H9 (cell line): ENCODE measurements around the gene PIK3C2A. TPM values are rescaled to one million over a fixed set of nuclear protein-coding genes. Genes with fewer than 3 reads are reported as not detected.
"Not testable (repeated sequence)": the region's sequence is repeated elsewhere in the genome, so short reads cannot be mapped to it uniquely, and the experiment has no call there.

Experiments used
- DNase-seq: peaks from one replicate; pipeline ENCODE4 v3.0.0-alpha.2; 2017
- H2AFZ ChIP-seq: one replicate; pipeline ENCODE4 v1.6.1; 2013; ENCODE audit warnings: mild to moderate bottlenecking, low read length, control low read depth, moderate library complexity
- H2AK5ac ChIP-seq: 2 replicates; pipeline ENCODE4 v1.6.1; 2013; ENCODE audit warnings: low read length, control low read depth, mixed read lengths; ENCODE audit not compliant: insufficient read length
- H2BK120ac ChIP-seq: one replicate; pipeline ENCODE4 v1.6.1; 2013; ENCODE audit warnings: low read depth, mild to moderate bottlenecking, low read length, control low read depth, inconsistent platforms; ENCODE audit not compliant: poor library complexity, severe bottlenecking
- H2BK12ac ChIP-seq: 2 replicates; pipeline ENCODE4 v1.6.1; 2013; ENCODE audit warnings: low read length, control low read depth, mixed read lengths, low read depth; ENCODE audit not compliant: insufficient read length
- H2BK15ac ChIP-seq: 2 replicates; pipeline ENCODE4 v1.6.1; 2013; ENCODE audit warnings: low read depth, low read length, control low read depth
- H2BK20ac ChIP-seq: one replicate; pipeline ENCODE4 v1.6.1; 2013; ENCODE audit warnings: low read depth, mild to moderate bottlenecking, low read length, control low read depth, inconsistent platforms; ENCODE audit not compliant: poor library complexity, severe bottlenecking
- H2BK5ac ChIP-seq: 2 replicates; pipeline ENCODE4 v1.6.1; 2013; ENCODE audit warnings: low read length, control low read depth, mixed read lengths; ENCODE audit not compliant: insufficient read length
- H3K14ac ChIP-seq: 2 replicates; pipeline ENCODE4 v1.6.1; 2013; ENCODE audit warnings: low read length, control low read depth; ENCODE audit not compliant: insufficient read depth
- H3K18ac ChIP-seq: 2 replicates; pipeline ENCODE4 v1.6.1; 2013; ENCODE audit warnings: low read depth, mild to moderate bottlenecking, mixed read lengths, low read length, control low read depth; ENCODE audit not compliant: insufficient read length
- H3K23ac ChIP-seq: 2 replicates; pipeline ENCODE4 v1.6.1; 2013; ENCODE audit warnings: low read length, control low read depth, mixed read lengths, low read depth; ENCODE audit not compliant: insufficient read length
- H3K23me2 ChIP-seq: 2 replicates; pipeline ENCODE4 v1.6.1; 2013; ENCODE audit warnings: low read depth, mild to moderate bottlenecking, mixed read lengths, low read length, control low read depth; ENCODE audit not compliant: insufficient read length, poor library complexity, severe bottlenecking
- H3K27ac ChIP-seq: 2 replicates; pipeline ENCODE4 v1.5.1; 2013; ENCODE audit warnings: low read length, control low read depth, mixed read lengths, low read depth; ENCODE audit not compliant: insufficient read length
- H3K27me3 ChIP-seq: 2 replicates; pipeline ENCODE4 v1.6.1; 2013; ENCODE audit warnings: low read length, control low read depth, inconsistent platforms; ENCODE audit not compliant: insufficient read depth
- H3K4ac ChIP-seq: 2 replicates; pipeline ENCODE4 v1.6.1; 2013; ENCODE audit warnings: low read depth, mild to moderate bottlenecking, control low read depth, inconsistent platforms, low read length, moderate library complexity
- H3K4me1 ChIP-seq: 2 replicates; pipeline ENCODE4 v1.6.1; 2013; ENCODE audit warnings: low read length, control low read depth, inconsistent platforms; ENCODE audit not compliant: insufficient read depth
- H3K4me2 ChIP-seq: 2 replicates; pipeline ENCODE4 v1.6.1; 2013; ENCODE audit warnings: low read length, control low read depth, mixed read lengths; ENCODE audit not compliant: insufficient read length, insufficient read depth
- H3K56ac ChIP-seq: 2 replicates; pipeline ENCODE4 v1.6.1; 2013; ENCODE audit warnings: low read depth, mild to moderate bottlenecking, mixed read lengths, low read length, control low read depth; ENCODE audit not compliant: insufficient read length
- H3K79me1 ChIP-seq: 2 replicates; pipeline ENCODE4 v1.6.1; 2013; ENCODE audit warnings: low read depth, mild to moderate bottlenecking, moderate library complexity, low read length, control low read depth, inconsistent platforms; ENCODE audit not compliant: insufficient read depth, poor library complexity, severe bottlenecking
- H3K79me2 ChIP-seq: 2 replicates; pipeline ENCODE4 v1.6.1; 2013; ENCODE audit warnings: low read length, control low read depth, inconsistent platforms; ENCODE audit not compliant: insufficient read depth
- H3K9ac ChIP-seq: 2 replicates; pipeline ENCODE4 v1.6.1; 2013; ENCODE audit warnings: low read length, control low read depth, mixed read lengths; ENCODE audit not compliant: insufficient read length; ENCODE audit errors: extremely low read depth
- H3K9me3 ChIP-seq: one replicate; pipeline ENCODE4 v1.6.1; 2013; ENCODE audit warnings: low read depth, low read length, inconsistent platforms; ENCODE audit not compliant: control insufficient read depth
- H3T11ph ChIP-seq: one replicate; pipeline ENCODE4 v1.6.1; 2013; ENCODE audit warnings: mild to moderate bottlenecking, low read length, control low read depth, inconsistent platforms
- H4K20me1 ChIP-seq: one replicate; pipeline ENCODE4 v1.6.1; 2013; ENCODE audit not compliant: control insufficient read depth, insufficient read length, insufficient read depth
- H4K5ac ChIP-seq: 2 replicates; pipeline ENCODE4 v1.6.1; 2013; ENCODE audit warnings: low read depth, mild to moderate bottlenecking, mixed read lengths, low read length, control low read depth; ENCODE audit not compliant: insufficient read length
- H4K8ac ChIP-seq: replicated peaks from 2 replicates; pipeline ENCODE4 v1.6.1; 2013; ENCODE audit warnings: low read length, control low read depth, mixed read lengths, low read depth; ENCODE audit not compliant: insufficient read length
- H4K91ac ChIP-seq: 2 replicates; pipeline ENCODE4 v1.6.1; 2013; ENCODE audit warnings: low read depth, mild to moderate bottlenecking, moderate library complexity, mixed read lengths, low read length, control low read depth; ENCODE audit not compliant: insufficient read length
- H3K27ac Mint-ChIP-seq, 3 experiments: 2 replicates in 2 of 3; 3 replicates in 1 of 3; pipeline ENCODE4 v1.8.0; 2020 to 2021; ENCODE audit warnings: mixed read lengths in 3 of 3, mild to moderate bottlenecking in 1 of 3, moderate library complexity in 1 of 3
- H3K27me3 Mint-ChIP-seq: 2 replicates; pipeline ENCODE4 v1.8.0; 2021; ENCODE audit warnings: low read depth, mild to moderate bottlenecking, moderate library complexity, mixed read lengths
- H3K36me3 Mint-ChIP-seq, 3 experiments: 2 replicates in 2 of 3; 3 replicates in 1 of 3; pipeline ENCODE4 v1.8.0; 2020 to 2021; ENCODE audit warnings: low read depth in 3 of 3, mixed read lengths in 3 of 3; ENCODE audit not compliant: insufficient read depth in 1 of 3
- H3K4me1 Mint-ChIP-seq, 2 experiments: 2 replicates each; pipeline ENCODE4 v1.8.0; 2020; ENCODE audit warnings: mixed read lengths in 2 of 2
- H3K4me3 Mint-ChIP-seq, 2 experiments: 2 replicates in 1 of 2; 3 replicates in 1 of 2; pipeline ENCODE4 v1.8.0; 2020 to 2021; ENCODE audit warnings: mild to moderate bottlenecking in 2 of 2, mixed read lengths in 2 of 2, moderate library complexity in 1 of 2
- H3K9me3 Mint-ChIP-seq, 2 experiments: 2 replicates in 1 of 2; 3 replicates in 1 of 2; pipeline ENCODE4 v1.8.0; 2020; ENCODE audit warnings: mild to moderate bottlenecking in 2 of 2, mixed read lengths in 2 of 2, moderate library complexity in 1 of 2
- WGBS: extraction: QIAGEN DNeasy Blood & Tissue Kit; methylation state at CpG from one replicate; pipeline ENCODE4 v1.1.7; 2013; ENCODE audit warnings: missing lambda C conversion rate, low lambda C conversion rate, mixed read lengths; ENCODE audit not compliant: insufficient read length; ENCODE audit errors: extremely low coverage; 5-methylcytosine and 5-hydroxymethylcytosine counted together
- total RNA-seq: library from RNA; stranded (reverse); gene quantifications from 2 replicates; pipeline ENCODE4 v1.2.1, GENCODE V29; 2021
- TF ChIP-seq, protein P1 (sequence below): fragments of 200-600 bp; sonication (generic); conservative IDR thresholded peaks from 3 replicates; pipeline ENCODE4 v1.8.0; 2021; ENCODE audit warnings: antibody characterized with exemption, mild to moderate bottlenecking

Gene PIK3C2A
- total RNA-seq, 1 experiment from 2014 or later, result 82.6 TPM

DNA sequence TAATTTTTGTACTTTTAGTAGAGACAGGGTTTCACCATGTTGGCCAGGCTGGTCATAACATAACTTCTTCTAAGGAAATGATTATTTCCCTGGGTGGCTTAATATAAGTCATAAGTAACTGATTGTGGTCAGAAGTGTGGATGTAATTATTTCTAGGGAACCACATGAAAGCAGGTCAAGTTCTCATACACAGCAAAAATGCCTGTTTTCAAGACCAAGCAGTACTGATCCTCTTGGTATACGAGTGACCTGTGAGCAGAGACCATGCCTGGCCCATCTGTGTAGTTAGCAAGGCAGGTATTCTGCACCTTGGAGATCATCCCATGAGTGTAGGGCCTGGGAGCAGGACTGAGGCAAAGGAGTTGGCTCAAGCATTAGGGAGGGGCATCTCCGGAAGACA lies 36.3 kb upstream of the PIK3C2A start:
- Histone ChIP-seq H2AFZ (no peak overlapping the region), H3K56ac (no peak overlapping the region), H2AK5ac (no peak overlapping the region), H2BK120ac (no peak overlapping the region), H4K91ac (no peak overlapping the region), H3K23me2 (no peaks in the 10 kb centered on the region), H4K8ac (no peak overlapping the region), H2BK15ac (no peak overlapping the region), H3K4me2 (no peak overlapping the region), H2BK20ac (no peak overlapping the region), H3K9ac (no peak overlapping the region), H3K27ac (no peak overlapping the region), H4K5ac (no peak overlapping the region), H3K27me3 (no peaks in the 10 kb centered on the region; the same call in 1 of the 2 replicates), H3K79me2 (no peaks in the 10 kb centered on the region), H3K4ac (no peak overlapping the region), H2BK5ac (no peak overlapping the region), H3K9me3 (no peaks in the 10 kb centered on the region), H4K20me1 (no peaks in the 10 kb centered on the region), H3T11ph (no peak overlapping the region), H3K4me1 (no peaks in the 10 kb centered on the region), H3K79me1 (no peaks in the 10 kb centered on the region), H3K18ac (no peak overlapping the region), H3K23ac (no peak overlapping the region), H2BK12ac (no peak overlapping the region), H3K14ac (no peak overlapping the region)
- no peaks in the 10 kb centered on the region for H3K4me1 Mint-ChIP-seq
- TF ChIP-seq, protein P1, sequence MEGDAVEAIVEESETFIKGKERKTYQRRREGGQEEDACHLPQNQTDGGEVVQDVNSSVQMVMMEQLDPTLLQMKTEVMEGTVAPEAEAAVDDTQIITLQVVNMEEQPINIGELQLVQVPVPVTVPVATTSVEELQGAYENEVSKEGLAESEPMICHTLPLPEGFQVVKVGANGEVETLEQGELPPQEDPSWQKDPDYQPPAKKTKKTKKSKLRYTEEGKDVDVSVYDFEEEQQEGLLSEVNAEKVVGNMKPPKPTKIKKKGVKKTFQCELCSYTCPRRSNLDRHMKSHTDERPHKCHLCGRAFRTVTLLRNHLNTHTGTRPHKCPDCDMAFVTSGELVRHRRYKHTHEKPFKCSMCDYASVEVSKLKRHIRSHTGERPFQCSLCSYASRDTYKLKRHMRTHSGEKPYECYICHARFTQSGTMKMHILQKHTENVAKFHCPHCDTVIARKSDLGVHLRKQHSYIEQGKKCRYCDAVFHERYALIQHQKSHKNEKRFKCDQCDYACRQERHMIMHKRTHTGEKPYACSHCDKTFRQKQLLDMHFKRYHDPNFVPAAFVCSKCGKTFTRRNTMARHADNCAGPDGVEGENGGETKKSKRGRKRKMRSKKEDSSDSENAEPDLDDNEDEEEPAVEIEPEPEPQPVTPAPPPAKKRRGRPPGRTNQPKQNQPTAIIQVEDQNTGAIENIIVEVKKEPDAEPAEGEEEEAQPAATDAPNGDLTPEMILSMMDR, result no peak
- no peaks in the 10 kb centered on the region for H3K36me3 Mint-ChIP-seq
- no peak overlapping the region for H3K27ac Mint-ChIP-seq
- no peaks in the 10 kb centered on the region for H3K9me3 Mint-ChIP-seq
- no peak overlapping the region for H3K4me3 Mint-ChIP-seq
- WGBS, result no CpG with 5 or more reads among the region's 2 CpGs
- DNase-seq, result no peak
- H3K27me3 Mint-ChIP-seq, result peaks cover 3% of the 10 kb centered on the region; the same call in 1 of the 2 replicates

DNA sequence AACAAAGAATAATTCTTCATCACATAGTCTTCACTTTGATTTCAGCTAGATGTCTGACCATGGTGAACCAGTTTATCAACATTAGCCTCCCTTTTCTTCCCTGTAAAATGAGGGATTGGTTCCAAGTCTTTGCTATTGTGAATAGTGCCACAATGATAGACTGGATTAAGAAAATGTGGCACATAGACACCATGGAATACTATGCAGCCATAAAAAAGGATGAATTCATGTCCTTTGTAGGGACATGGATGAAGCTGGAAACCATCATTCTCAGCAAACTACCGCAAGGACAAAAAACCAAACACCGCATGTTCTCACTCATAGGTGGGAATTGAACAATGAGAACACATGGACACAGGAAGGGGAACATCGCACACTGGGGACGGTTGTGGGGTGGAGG lies 35.2 kb upstream of the PIK3C2A start:
- not testable (repeated sequence) for H2BK15ac ChIP-seq, H2BK20ac ChIP-seq, DNase-seq, H3K4me1 Mint-ChIP-seq, H3K27ac Mint-ChIP-seq, H3K23ac ChIP-seq, H3K36me3 Mint-ChIP-seq, H2AK5ac ChIP-seq, H3K4ac ChIP-seq, H3K27me3 ChIP-seq, H3K79me2 ChIP-seq, H3K79me1 ChIP-seq, H3K9ac ChIP-seq, H4K91ac ChIP-seq, H3K4me3 Mint-ChIP-seq, H3K27me3 Mint-ChIP-seq, H3K9me3 ChIP-seq, H4K20me1 ChIP-seq, H3K4me2 ChIP-seq, H3T11ph ChIP-seq, H4K8ac ChIP-seq, H2BK5ac ChIP-seq, H3K14ac ChIP-seq, H3K23me2 ChIP-seq, H3K4me1 ChIP-seq, H3K56ac ChIP-seq, H2AFZ ChIP-seq, H2BK120ac ChIP-seq, H4K5ac ChIP-seq, H3K18ac ChIP-seq, H3K27ac ChIP-seq, H3K9me3 Mint-ChIP-seq, H2BK12ac ChIP-seq
- WGBS, result no CpG with 5 or more reads among the region's 4 CpGs
